Mucosa of rectum (tissue), 2 donors: ENCODE data around the gene SMG7.

Experiments
- H3K27ac ChIP-seq, 2 donors: one replicate each; pipeline ENCODE4 v1.7.0; 2013; ENCODE audit warnings: inconsistent platforms in 2 of 2, low read depth in 2 of 2, low read length in 2 of 2
- H3K27me3 ChIP-seq, 2 donors: one replicate each; pipeline ENCODE4 v1.7.0; 2013; ENCODE audit warnings: low read length in 2 of 2; ENCODE audit not compliant: control insufficient read depth in 2 of 2, insufficient read depth in 2 of 2
- H3K36me3 ChIP-seq, 2 donors: one replicate each; pipeline ENCODE4 v1.7.0; 2013; ENCODE audit warnings: low read length in 2 of 2; ENCODE audit not compliant: control insufficient read depth in 2 of 2, insufficient read depth in 2 of 2
- H3K4me1 ChIP-seq, 2 donors: one replicate each; pipeline ENCODE4 v1.7.0; 2013; ENCODE audit warnings: low read length in 2 of 2, mild to moderate bottlenecking in 1 of 2; ENCODE audit not compliant: control insufficient read depth in 2 of 2, insufficient read depth in 2 of 2
- H3K4me3 ChIP-seq, 2 donors: one replicate each; pipeline ENCODE4 v1.7.0; 2013; ENCODE audit warnings: low read length in 2 of 2
- H3K9ac ChIP-seq, 2 donors: one replicate each; pipeline ENCODE4 v1.7.0; 2013; ENCODE audit warnings: low read length in 2 of 2, low read depth in 1 of 2, mild to moderate bottlenecking in 1 of 2
- H3K9me3 ChIP-seq, 2 donors: one replicate each; pipeline ENCODE4 v1.7.0; 2013; ENCODE audit warnings: low read length in 2 of 2; ENCODE audit not compliant: control insufficient read depth in 2 of 2
- donor health status: healthy.
- donor health status: Normal muscosa, but diverticular disease.

SMG7 gene

GRCh38 chr1:183467687-183468086 lies 4.6 kb upstream of the SMG7 start:
- Histone ChIP-seq H3K36me3 (no peaks in the 10 kb centered on the region), H3K9ac (no peak overlapping the region), H3K27me3 (no peaks in the 10 kb centered on the region), H3K4me1 (peaks cover 11 to 21% of the 10 kb centered on the region in 2 donors), H3K27ac (peak overlapping the region; percentile 35 to 52), H3K4me3 (peak overlapping the region in 1 of 2 donors; percentile 20), H3K9me3 (no peaks in the 10 kb centered on the region)

- no peaks in the 10 kb centered on the region for H3K36me3 ChIP-seq
- peaks cover 20 to 30% of the 10 kb centered on the region in 2 donors for H3K4me1 ChIP-seq
- no peaks in the 10 kb centered on the region for H3K9me3 ChIP-seq
- H3K9ac ChIP-seq: peak overlapping the region; percentile 88 to 96
- peak overlapping the region; percentile 97 to 98 for H3K27ac ChIP-seq
- H3K27me3 ChIP-seq: no peaks in the 10 kb centered on the region
- H3K4me3 ChIP-seq: peak overlapping the region; percentile 92 to 98
Measured at GRCh38 chr1:183470147-183470960, 1.9 kb upstream of the SMG7 start.

GRCh38 chr1:183470961-183471742 lies 1.1 kb upstream of the SMG7 start:
- Histone ChIP-seq H3K27me3 (no peaks in the 10 kb centered on the region), H3K4me1 (peaks cover 20 to 30% of the 10 kb centered on the region in 2 donors), H3K4me3 (peak overlapping the region; percentile 92 to 98), H3K9me3 (no peaks in the 10 kb centered on the region), H3K27ac (peak overlapping the region; percentile 97 to 98), H3K36me3 (no peaks in the 10 kb centered on the region), H3K9ac (peak overlapping the region; percentile 88 to 96)

- Histone ChIP-seq H3K27ac (peak overlapping the region; percentile 97 to 98), H3K9me3 (no peaks in the 10 kb centered on the region), H3K4me1 (peaks cover 20 to 27% of the 10 kb centered on the region in 2 donors), H3K9ac (peak overlapping the region; percentile 88 to 96), H3K36me3 (no peaks in the 10 kb centered on the region), H3K4me3 (peak overlapping the region; percentile 92 to 98), H3K27me3 (no peaks in the 10 kb centered on the region)
Measured at GRCh38 chr1:183471743-183472487, 384 bp upstream of the SMG7 start.

- Histone ChIP-seq H3K9ac (peak overlapping the region; percentile 79 to 86), H3K9me3 (no peaks in the 10 kb centered on the region)
Measured at GRCh38 chr1:183473217-183473536, 878 bp downstream of the SMG7 start.

GRCh38 chr1:183476081-183476480 lies 3.8 kb downstream of the SMG7 start:
- Histone ChIP-seq H3K4me1 (peaks cover 10 to 17% of the 10 kb centered on the region in 2 donors), H3K4me3 (no peak overlapping the region), H3K9me3 (no peaks in the 10 kb centered on the region)

More at GRCh38 chr1:183473217-183473536, 878 bp downstream of the SMG7 start:
- Histone ChIP-seq H3K27ac (peak overlapping the region; percentile 97 to 98), H3K4me3 (peak overlapping the region; percentile 84 to 98), H3K36me3 (no peaks in the 10 kb centered on the region), H3K27me3 (no peaks in the 10 kb centered on the region), H3K4me1 (peaks cover 24 to 26% of the 10 kb centered on the region in 2 donors)

GRCh38 chr1:183477986-183478781 lies 5.9 kb downstream of the SMG7 start:
- Histone ChIP-seq H3K9ac (no peak overlapping the region), H3K4me1 (peaks cover 7 to 16% of the 10 kb centered on the region in 2 donors)

More at GRCh38 chr1:183476081-183476480, 3.8 kb downstream of the SMG7 start:
- H3K27ac ChIP-seq: no peak overlapping the region
- no peaks in the 10 kb centered on the region for H3K27me3 ChIP-seq
- H3K9ac ChIP-seq: no peak overlapping the region
- no peaks in the 10 kb centered on the region for H3K36me3 ChIP-seq

GRCh38 chr1:183480971-183481441 lies 8.7 kb downstream of the SMG7 start:
- Histone ChIP-seq H3K4me3 (no peak overlapping the region), H3K9me3 (no peaks in the 10 kb centered on the region), H3K36me3 (no peaks in the 10 kb centered on the region), H3K27ac (no peak overlapping the region), H3K4me1 (peaks cover 0 to 8% of the 10 kb centered on the region in 2 donors), H3K27me3 (no peaks in the 10 kb centered on the region), H3K9ac (no peak overlapping the region)

More at GRCh38 chr1:183477986-183478781, 5.9 kb downstream of the SMG7 start:
- Histone ChIP-seq H3K36me3 (no peaks in the 10 kb centered on the region), H3K9me3 (no peaks in the 10 kb centered on the region), H3K27ac (no peak overlapping the region), H3K4me3 (peak overlapping the region in 1 of 2 donors; percentile 21), H3K27me3 (no peaks in the 10 kb centered on the region)

- Histone ChIP-seq H3K27me3 (no peaks in the 10 kb centered on the region), H3K4me1 (peaks cover 0 to 2% of the 10 kb centered on the region in 2 donors), H3K36me3 (no peaks in the 10 kb centered on the region), H3K9ac (no peak overlapping the region), H3K27ac (no peak overlapping the region), H3K9me3 (no peaks in the 10 kb centered on the region), H3K4me3 (no peak overlapping the region)
Measured at GRCh38 chr1:183483224-183483623, 10.9 kb downstream of the SMG7 start.
